GM12878 (cell line): ENCODE results near the gene SGSM2. TPM values are rescaled to one million over a fixed set of nuclear protein-coding genes. Genes with fewer than 3 reads are reported as not detected.

ENCODE experiments used
- EZH2 ChIP-seq: IDR thresholded peaks from 2 replicates; pipeline ENCODE4 v1.6.1; 2012; ENCODE audit warnings: low read depth, mild to moderate bottlenecking, control low read depth, inconsistent platforms, low read length, borderline replicate concordance; ENCODE audit not compliant: control insufficient read depth
- FOXK2 ChIP-seq: fragments of 450-650 bp; IDR thresholded peaks from 2 replicates; pipeline ENCODE4 v1.6.1; 2017; ENCODE audit warnings: mild to moderate bottlenecking, moderate library complexity
- IKZF2 ChIP-seq, 2 experiments: fragments of 450-650 bp; IDR thresholded peaks; 2 replicates each; pipeline ENCODE4 v1.6.1; 2017; ENCODE audit warnings: mild to moderate bottlenecking in 2 of 2, moderate library complexity in 2 of 2
- MLLT1 ChIP-seq: fragments of 450-650 bp; IDR thresholded peaks from 2 replicates; pipeline ENCODE4 v1.6.1; 2016; ENCODE audit warnings: mild to moderate bottlenecking
- SMAD1 ChIP-seq: fragments of 450-650 bp; IDR thresholded peaks from 2 replicates; pipeline ENCODE4 v1.6.1; 2018; ENCODE audit warnings: mild to moderate bottlenecking, low read depth; ENCODE audit not compliant: partially characterized antibody
- SMARCA5 ChIP-seq: fragments of 450-650 bp; IDR thresholded peaks from 2 replicates; pipeline ENCODE4 v1.6.1; 2017; ENCODE audit warnings: mild to moderate bottlenecking
- TCF12 ChIP-seq: IDR thresholded peaks from 2 replicates; pipeline ENCODE4 v1.6.1; 2011; ENCODE audit warnings: low read depth, mild to moderate bottlenecking, low read length
- ZBED1 ChIP-seq: IDR thresholded peaks from 2 replicates; pipeline ENCODE4 v1.6.1; 2016; ENCODE audit warnings: borderline replicate concordance
- ZBTB33 ChIP-seq: fragments of 450-650 bp; IDR thresholded peaks from 2 replicates; pipeline ENCODE4 v1.6.1; 2017; ENCODE audit warnings: mild to moderate bottlenecking
- ZNF622 ChIP-seq: fragments of 450-650 bp; IDR thresholded peaks from 2 replicates; pipeline ENCODE4 v1.6.1; 2017; ENCODE audit warnings: mild to moderate bottlenecking, inconsistent platforms
- polyA plus RNA-seq, 11 experiments: library from polyadenylated mRNA; depleted of rRNA in 4 of 11; unstranded in 6 of 11; stranded (reverse) in 5 of 11; fragments of >200 nt; fragmentation: Nextera tagmentation in 4 of 11; fragmentation: Illumina TruSeq in 1 of 11; extraction: Ambion mirVana in 4 of 11; extraction: Trizol in 1 of 11; gene quantifications; 1 replicate in 1 of 11; 2 replicates in 10 of 11; pipeline versions ENCODE4 v1.2.1 to v1.2.3, GENCODE V29; 2011 to 2016; ENCODE audit warnings: inconsistent platforms in 2 of 11, missing spikeins in 2 of 11, low read depth in 1 of 11
- total RNA-seq, 4 experiments: library from RNA; depleted of rRNA in 3 of 4; stranded (reverse); fragments of >200 nt in 3 of 4; fragmentation: Illumina TruSeq in 1 of 4; extraction: Trizol in 1 of 4; gene quantifications; 2 replicates each; pipeline versions ENCODE4 v1.2.1 to v1.2.3, GENCODE V29; 2013 to 2021
- TF ChIP-seq, protein P1 (sequence below): IDR thresholded peaks from 2 replicates; pipeline ENCODE4 v1.6.1; 2011; ENCODE audit warnings: borderline replicate concordance, low read depth, mild to moderate bottlenecking, moderate library complexity, mixed read lengths, low read length; ENCODE audit not compliant: insufficient read depth; ENCODE audit errors: extremely low read length
- TF ChIP-seq, protein P2 (sequence below): fragments of 450-650 bp; IDR thresholded peaks from 2 replicates; pipeline ENCODE4 v1.6.1; 2017; ENCODE audit warnings: antibody characterized with exemption, mild to moderate bottlenecking, moderate library complexity
- TF ChIP-seq, protein P3 (sequence below): fragments of 450-650 bp; IDR thresholded peaks from 2 replicates; pipeline ENCODE4 v1.6.1; 2016; ENCODE audit warnings: mild to moderate bottlenecking, moderate library complexity, borderline replicate concordance
- TF ChIP-seq, protein P4 (sequence below), 3 experiments: IDR thresholded peaks in 2 of 3; conservative IDR thresholded peaks in 1 of 3; 2 replicates each; pipeline ENCODE4 v1.5.1; 2011; ENCODE audit warnings: low read depth in 3 of 3, low read length in 3 of 3, mild to moderate bottlenecking in 3 of 3, control low read depth in 2 of 3, moderate library complexity in 2 of 3, inconsistent platforms in 1 of 3, mixed read lengths in 1 of 3; ENCODE audit not compliant: control insufficient read depth in 2 of 3, insufficient read depth in 1 of 3; ENCODE audit errors: extremely low read depth in 1 of 3

The SGSM2 gene
- total and polyA plus RNA-seq, 10 of the 15 experiments (the other 5 are each of a cell fraction or from before 2014, with no cell fraction given), result 0.50 to 50.9 (median 18.5) TPM

DNA sequence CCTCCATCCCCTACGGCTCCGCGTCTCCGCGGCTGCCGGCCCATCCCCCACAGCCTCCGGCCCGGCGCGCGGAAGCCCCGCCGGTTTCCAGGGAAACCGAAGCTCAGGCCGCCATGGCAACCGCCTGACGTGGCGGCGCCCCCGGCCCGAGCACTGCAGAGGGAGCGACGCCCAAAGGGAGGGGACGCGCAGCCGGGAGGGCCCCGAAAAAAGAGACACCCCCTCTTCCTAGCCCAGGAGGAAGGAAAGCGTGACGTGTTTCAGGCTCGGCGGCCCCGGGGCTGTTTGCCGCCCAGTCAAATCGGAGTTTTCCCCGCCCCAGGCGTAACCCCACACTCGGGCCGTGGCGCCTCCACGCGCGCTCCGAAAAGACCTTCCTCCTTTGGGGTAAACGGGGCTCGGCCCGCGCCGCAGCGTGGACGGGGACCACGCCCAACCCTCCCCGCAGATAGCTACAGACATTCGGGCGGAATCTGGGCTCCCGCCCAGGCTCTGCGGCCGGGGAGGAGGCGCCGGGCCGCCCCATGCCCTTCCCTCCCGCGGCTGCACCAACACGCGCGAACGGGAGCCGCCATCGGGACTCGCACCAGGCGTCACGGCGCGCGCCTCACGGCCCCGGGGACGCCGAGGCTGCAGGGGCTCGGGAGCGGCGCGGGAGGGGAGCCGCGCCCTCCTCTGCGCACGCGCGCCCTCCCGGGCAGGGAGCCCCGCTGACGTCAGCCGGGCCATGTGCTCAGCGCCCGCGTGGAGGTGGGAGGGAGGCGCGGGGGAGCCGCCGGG, 56.1 kb downstream of the SGSM2 start (continued):
- TF ChIP-seq, protein P1, sequence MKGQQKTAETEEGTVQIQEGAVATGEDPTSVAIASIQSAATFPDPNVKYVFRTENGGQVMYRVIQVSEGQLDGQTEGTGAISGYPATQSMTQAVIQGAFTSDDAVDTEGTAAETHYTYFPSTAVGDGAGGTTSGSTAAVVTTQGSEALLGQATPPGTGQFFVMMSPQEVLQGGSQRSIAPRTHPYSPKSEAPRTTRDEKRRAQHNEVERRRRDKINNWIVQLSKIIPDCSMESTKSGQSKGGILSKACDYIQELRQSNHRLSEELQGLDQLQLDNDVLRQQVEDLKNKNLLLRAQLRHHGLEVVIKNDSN, result peak; percentile 72
- TF ChIP-seq, protein P2, sequence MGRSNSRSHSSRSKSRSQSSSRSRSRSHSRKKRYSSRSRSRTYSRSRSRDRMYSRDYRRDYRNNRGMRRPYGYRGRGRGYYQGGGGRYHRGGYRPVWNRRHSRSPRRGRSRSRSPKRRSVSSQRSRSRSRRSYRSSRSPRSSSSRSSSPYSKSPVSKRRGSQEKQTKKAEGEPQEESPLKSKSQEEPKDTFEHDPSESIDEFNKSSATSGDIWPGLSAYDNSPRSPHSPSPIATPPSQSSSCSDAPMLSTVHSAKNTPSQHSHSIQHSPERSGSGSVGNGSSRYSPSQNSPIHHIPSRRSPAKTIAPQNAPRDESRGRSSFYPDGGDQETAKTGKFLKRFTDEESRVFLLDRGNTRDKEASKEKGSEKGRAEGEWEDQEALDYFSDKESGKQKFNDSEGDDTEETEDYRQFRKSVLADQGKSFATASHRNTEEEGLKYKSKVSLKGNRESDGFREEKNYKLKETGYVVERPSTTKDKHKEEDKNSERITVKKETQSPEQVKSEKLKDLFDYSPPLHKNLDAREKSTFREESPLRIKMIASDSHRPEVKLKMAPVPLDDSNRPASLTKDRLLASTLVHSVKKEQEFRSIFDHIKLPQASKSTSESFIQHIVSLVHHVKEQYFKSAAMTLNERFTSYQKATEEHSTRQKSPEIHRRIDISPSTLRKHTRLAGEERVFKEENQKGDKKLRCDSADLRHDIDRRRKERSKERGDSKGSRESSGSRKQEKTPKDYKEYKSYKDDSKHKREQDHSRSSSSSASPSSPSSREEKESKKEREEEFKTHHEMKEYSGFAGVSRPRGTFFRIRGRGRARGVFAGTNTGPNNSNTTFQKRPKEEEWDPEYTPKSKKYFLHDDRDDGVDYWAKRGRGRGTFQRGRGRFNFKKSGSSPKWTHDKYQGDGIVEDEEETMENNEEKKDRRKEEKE, result peak; percentile 54; the same call in 1 of the 2 replicates
- TF ChIP-seq SMAD1 (no peak), TCF12 (no peak), ZBED1 (no peak), EZH2 (no peak), MLLT1 (0 out of 2 replicates have a peak, but pooled peaks have one; percentile 15), FOXK2 (no peak), SMARCA5 (no peak), IKZF2 (IDR thresholded peaks at IDR 0.05) (no peak), ZNF622 (no peak), ZBTB33 (no peak)
- TF ChIP-seq, protein P3, sequence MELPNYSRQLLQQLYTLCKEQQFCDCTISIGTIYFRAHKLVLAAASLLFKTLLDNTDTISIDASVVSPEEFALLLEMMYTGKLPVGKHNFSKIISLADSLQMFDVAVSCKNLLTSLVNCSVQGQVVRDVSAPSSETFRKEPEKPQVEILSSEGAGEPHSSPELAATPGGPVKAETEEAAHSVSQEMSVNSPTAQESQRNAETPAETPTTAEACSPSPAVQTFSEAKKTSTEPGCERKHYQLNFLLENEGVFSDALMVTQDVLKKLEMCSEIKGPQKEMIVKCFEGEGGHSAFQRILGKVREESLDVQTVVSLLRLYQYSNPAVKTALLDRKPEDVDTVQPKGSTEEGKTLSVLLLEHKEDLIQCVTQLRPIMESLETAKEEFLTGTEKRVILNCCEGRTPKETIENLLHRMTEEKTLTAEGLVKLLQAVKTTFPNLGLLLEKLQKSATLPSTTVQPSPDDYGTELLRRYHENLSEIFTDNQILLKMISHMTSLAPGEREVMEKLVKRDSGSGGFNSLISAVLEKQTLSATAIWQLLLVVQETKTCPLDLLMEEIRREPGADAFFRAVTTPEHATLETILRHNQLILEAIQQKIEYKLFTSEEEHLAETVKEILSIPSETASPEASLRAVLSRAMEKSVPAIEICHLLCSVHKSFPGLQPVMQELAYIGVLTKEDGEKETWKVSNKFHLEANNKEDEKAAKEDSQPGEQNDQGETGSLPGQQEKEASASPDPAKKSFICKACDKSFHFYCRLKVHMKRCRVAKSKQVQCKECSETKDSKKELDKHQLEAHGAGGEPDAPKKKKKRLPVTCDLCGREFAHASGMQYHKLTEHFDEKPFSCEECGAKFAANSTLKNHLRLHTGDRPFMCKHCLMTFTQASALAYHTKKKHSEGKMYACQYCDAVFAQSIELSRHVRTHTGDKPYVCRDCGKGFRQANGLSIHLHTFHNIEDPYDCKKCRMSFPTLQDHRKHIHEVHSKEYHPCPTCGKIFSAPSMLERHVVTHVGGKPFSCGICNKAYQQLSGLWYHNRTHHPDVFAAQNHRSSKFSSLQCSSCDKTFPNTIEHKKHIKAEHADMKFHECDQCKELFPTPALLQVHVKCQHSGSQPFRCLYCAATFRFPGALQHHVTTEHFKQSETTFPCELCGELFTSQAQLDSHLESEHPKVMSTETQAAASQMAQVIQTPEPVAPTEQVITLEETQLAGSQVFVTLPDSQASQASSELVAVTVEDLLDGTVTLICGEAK, result no peak; the same call in 1 of the 2 replicates
- TF ChIP-seq, protein P4, sequence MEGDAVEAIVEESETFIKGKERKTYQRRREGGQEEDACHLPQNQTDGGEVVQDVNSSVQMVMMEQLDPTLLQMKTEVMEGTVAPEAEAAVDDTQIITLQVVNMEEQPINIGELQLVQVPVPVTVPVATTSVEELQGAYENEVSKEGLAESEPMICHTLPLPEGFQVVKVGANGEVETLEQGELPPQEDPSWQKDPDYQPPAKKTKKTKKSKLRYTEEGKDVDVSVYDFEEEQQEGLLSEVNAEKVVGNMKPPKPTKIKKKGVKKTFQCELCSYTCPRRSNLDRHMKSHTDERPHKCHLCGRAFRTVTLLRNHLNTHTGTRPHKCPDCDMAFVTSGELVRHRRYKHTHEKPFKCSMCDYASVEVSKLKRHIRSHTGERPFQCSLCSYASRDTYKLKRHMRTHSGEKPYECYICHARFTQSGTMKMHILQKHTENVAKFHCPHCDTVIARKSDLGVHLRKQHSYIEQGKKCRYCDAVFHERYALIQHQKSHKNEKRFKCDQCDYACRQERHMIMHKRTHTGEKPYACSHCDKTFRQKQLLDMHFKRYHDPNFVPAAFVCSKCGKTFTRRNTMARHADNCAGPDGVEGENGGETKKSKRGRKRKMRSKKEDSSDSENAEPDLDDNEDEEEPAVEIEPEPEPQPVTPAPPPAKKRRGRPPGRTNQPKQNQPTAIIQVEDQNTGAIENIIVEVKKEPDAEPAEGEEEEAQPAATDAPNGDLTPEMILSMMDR (IDR thresholded peaks at IDR 0.05 in 2 of 3, conservative IDR thresholded peaks at IDR 0.05 in 1 of 3; ENCODE audit: control insufficient read depth in 2 of 3, extremely low read depth in 1 of 3, insufficient read depth in 1 of 3, low read depth in 3 of 3, low read length in 3 of 3), result no peak
